Measurements from ENCODE around the gene CPA1. TPM values are rescaled to one million over a fixed set of nuclear protein-coding genes. Genes with fewer than 3 reads are reported as not detected.

Gene CPA1
- total and polyA plus RNA-seq, 7 experiments from 2014 or later, result not detected

GRCh38 chr7:130393101-130393561 lies 12.8 kb downstream of the CPA1 start:
- H3K36me3 Mint-ChIP-seq, result peaks cover 0 to 11% (median 5%) of the 10 kb centered on the region in 5 donors
- no peak for DNase-seq
- ChIA-PET POLR2A (interaction anchor here (1.4 kb wide), 1 partner anchor 25 kb away, joined by 6 read pairs; no protein-coding TSS in a partner anchor), CTCF (interaction anchor here (0.7 to 1.3 kb wide), 2 partner anchors 47 to 70 kb away, joined by 3 to 4 read pairs; no protein-coding TSS in a partner anchor)
- H3K4me3 Mint-ChIP-seq, result peak overlapping the region in 5 of 10 donors; percentile 13 to 84 (median 76)
- Histone ChIP-seq H3K4me3 (ENCODE audit: low read length) (no peak overlapping the region), H3K27ac (ENCODE audit: low read depth, low read length) (no peak overlapping the region), H3K4me1 (ENCODE audit: control insufficient read depth in 2 of 2, insufficient read depth in 2 of 2, low read length in 2 of 2) (peaks cover 0 to 14% of the 10 kb centered on the region in 2 donors), H3K27me3 (ENCODE audit: control insufficient read depth in 2 of 2, insufficient read depth in 2 of 2, low read length in 2 of 2) (no peaks in the 10 kb centered on the region), H3K9me3 (ENCODE audit: control insufficient read depth in 2 of 3, low read length in 3 of 3) (no peaks in the 10 kb centered on the region), H3K36me3 (ENCODE audit: control insufficient read depth in 2 of 3, insufficient read depth in 3 of 3, low read length in 3 of 3) (peaks cover 0 to 3% (median 0%) of the 10 kb centered on the region in 3 experiments)
- H3K27ac Mint-ChIP-seq, result peak overlapping the region in 7 of 9 donors; percentile 14 to 93 (median 88)
- intact Hi-C loops (cut with micrococcal nuclease), result loop anchor here in 1 of 2 donors (5.0 kb wide), 2 partner anchors 146 to 186 kb away; partner anchors contain the start of genes SSMEM1 and TMEM209
- no peak for ATAC-seq
- peaks cover 19 to 40% (median 34%) of the 10 kb centered on the region in 7 donors for H3K4me1 Mint-ChIP-seq
- peaks cover 0 to 2% (median 0%) of the 10 kb centered on the region in 11 donors for H3K9me3 Mint-ChIP-seq
- no peaks in the 10 kb centered on the region for H3K27me3 Mint-ChIP-seq

GRCh38 chr7:130393841-130394411 lies 13.6 kb downstream of the CPA1 start:
- peaks cover 0 to 14% of the 10 kb centered on the region in 2 donors for H3K4me1 ChIP-seq (ENCODE audit: control insufficient read depth in 2 of 2, insufficient read depth in 2 of 2, low read length in 2 of 2)
- H3K4me3 Mint-ChIP-seq, result peak overlapping the region; percentile 69 to 86 (median 78)
- no peaks in the 10 kb centered on the region for H3K9me3 ChIP-seq (ENCODE audit: control insufficient read depth in 2 of 3, low read length in 3 of 3)
- peaks cover 0 to 19% (median 9%) of the 10 kb centered on the region in 5 donors for H3K36me3 Mint-ChIP-seq
- no peaks in the 10 kb centered on the region for H3K27me3 ChIP-seq (ENCODE audit: control insufficient read depth in 2 of 2, insufficient read depth in 2 of 2, low read length in 2 of 2)
- CTCF ChIA-PET, result interaction anchor here (0.8 to 1.2 kb wide), 7 partner anchors 9 to 157 kb away, joined by 3 to 5 read pairs (median 3); no protein-coding TSS in a partner anchor
- POLR2A ChIA-PET, result interaction anchor here (0.6 to 1.3 kb wide), 14 partner anchors 14 to 959 kb away, joined by 3 to 14 read pairs (median 4); partner anchors contain the start of genes CEP41 and STRIP2
- intact Hi-C loops (cut with micrococcal nuclease), result loop anchor here in 1 of 2 donors (1.0 to 5.0 kb wide), 8 partner anchors 25 to 187 kb away; partner anchors contain the start of genes CEP41, SSMEM1 and TMEM209
- no peaks in the 10 kb centered on the region for H3K9me3 Mint-ChIP-seq
- H3K27ac Mint-ChIP-seq, result peak overlapping the region; percentile 64 to 93 (median 88)
- ATAC-seq (peak; percentile 14), DNase-seq (no peak)
- no peaks in the 10 kb centered on the region for H3K27me3 Mint-ChIP-seq
- peaks cover 20 to 38% (median 34%) of the 10 kb centered on the region in 7 donors for H3K4me1 Mint-ChIP-seq
- peak overlapping the region; percentile 49 for H3K27ac ChIP-seq (ENCODE audit: low read depth, low read length)
- peaks cover 0 to 3% (median 0%) of the 10 kb centered on the region in 3 experiments for H3K36me3 ChIP-seq (ENCODE audit: control insufficient read depth in 2 of 3, insufficient read depth in 3 of 3, low read length in 3 of 3)
- H3K4me3 ChIP-seq (ENCODE audit: low read length), result peak overlapping the region; percentile 1

GRCh38 chr7:130394421-130395195 lies 14.3 kb downstream of the CPA1 start:
- Mint-ChIP-seq H3K4me1 (peaks cover 20 to 38% (median 34%) of the 10 kb centered on the region in 7 donors), H3K4me3 (peak overlapping the region; percentile 69 to 86 (median 78)), H3K36me3 (peaks cover 0 to 23% (median 13%) of the 10 kb centered on the region in 5 donors), H3K9me3 (no peaks in the 10 kb centered on the region), H3K27ac (peak overlapping the region; percentile 64 to 93 (median 88)), H3K27me3 (no peaks in the 10 kb centered on the region)
- Histone ChIP-seq H3K9me3 (ENCODE audit: control insufficient read depth in 2 of 3, low read length in 3 of 3) (no peaks in the 10 kb centered on the region), H3K36me3 (ENCODE audit: control insufficient read depth in 2 of 3, insufficient read depth in 3 of 3, low read length in 3 of 3) (peaks cover 0 to 3% (median 0%) of the 10 kb centered on the region in 3 experiments), H3K4me3 (ENCODE audit: low read length) (peak overlapping the region; percentile 1), H3K4me1 (ENCODE audit: control insufficient read depth in 2 of 2, insufficient read depth in 2 of 2, low read length in 2 of 2) (peaks cover 0 to 14% of the 10 kb centered on the region in 2 donors), H3K27me3 (ENCODE audit: control insufficient read depth in 2 of 2, insufficient read depth in 2 of 2, low read length in 2 of 2) (no peaks in the 10 kb centered on the region), H3K27ac (ENCODE audit: low read depth, low read length) (peak overlapping the region; percentile 49)
- CTCF ChIA-PET, result interaction anchor here (0.8 to 1.2 kb wide), 7 partner anchors 9 to 156 kb away, joined by 3 to 5 read pairs (median 3); no protein-coding TSS in a partner anchor
- ATAC-seq (peak; percentile 94), DNase-seq (peak in 7 of 9 donors; percentile 34 to 65 (median 58))
- POLR2A ChIA-PET, result interaction anchor here (0.6 to 1.3 kb wide), 14 partner anchors 13 to 960 kb away, joined by 3 to 14 read pairs (median 4); partner anchors contain the start of genes CEP41 and STRIP2
- intact Hi-C loops (cut with micrococcal nuclease), result loop anchor here in 1 of 2 donors (1.0 to 5.0 kb wide), 8 partner anchors 25 to 187 kb away; partner anchors contain the start of genes CEP41, SSMEM1 and TMEM209

GRCh38 chr7:130395421-130395820 lies 15.1 kb downstream of the CPA1 start:
- DNase-seq (no peak), ATAC-seq (no peak)
- H3K4me1 Mint-ChIP-seq, result peaks cover 20 to 38% (median 34%) of the 10 kb centered on the region in 7 donors
- H3K4me1 ChIP-seq (ENCODE audit: control insufficient read depth in 2 of 2, insufficient read depth in 2 of 2, low read length in 2 of 2), result peaks cover 0 to 14% of the 10 kb centered on the region in 2 donors
- peak overlapping the region in 6 of 9 donors; percentile 49 to 93 (median 84) for H3K27ac Mint-ChIP-seq
- H3K9me3 ChIP-seq (ENCODE audit: control insufficient read depth in 2 of 3, low read length in 3 of 3), result no peaks in the 10 kb centered on the region
- peaks cover 0 to 31% (median 17%) of the 10 kb centered on the region in 5 donors for H3K36me3 Mint-ChIP-seq
- intact Hi-C loops (cut with micrococcal nuclease), result loop anchor here in 1 of 2 donors (2.0 kb wide), 3 partner anchors 27 to 69 kb away; no protein-coding TSS in a partner anchor
- CTCF ChIA-PET, result no interaction called here
- no peaks in the 10 kb centered on the region for H3K9me3 Mint-ChIP-seq
- H3K4me3 ChIP-seq (ENCODE audit: low read length), result no peak overlapping the region
- H3K27me3 Mint-ChIP-seq, result no peaks in the 10 kb centered on the region
- no peaks in the 10 kb centered on the region for H3K27me3 ChIP-seq (ENCODE audit: control insufficient read depth in 2 of 2, insufficient read depth in 2 of 2, low read length in 2 of 2)
- peak overlapping the region in 5 of 10 donors; percentile 5 to 81 (median 75) for H3K4me3 Mint-ChIP-seq
- POLR2A ChIA-PET, result no interaction called here
- H3K36me3 ChIP-seq (ENCODE audit: control insufficient read depth in 2 of 3, insufficient read depth in 3 of 3, low read length in 3 of 3), result peaks cover 0 to 5% (median 0%) of the 10 kb centered on the region in 3 experiments
- no peak overlapping the region for H3K27ac ChIP-seq (ENCODE audit: low read depth, low read length)

DNA sequence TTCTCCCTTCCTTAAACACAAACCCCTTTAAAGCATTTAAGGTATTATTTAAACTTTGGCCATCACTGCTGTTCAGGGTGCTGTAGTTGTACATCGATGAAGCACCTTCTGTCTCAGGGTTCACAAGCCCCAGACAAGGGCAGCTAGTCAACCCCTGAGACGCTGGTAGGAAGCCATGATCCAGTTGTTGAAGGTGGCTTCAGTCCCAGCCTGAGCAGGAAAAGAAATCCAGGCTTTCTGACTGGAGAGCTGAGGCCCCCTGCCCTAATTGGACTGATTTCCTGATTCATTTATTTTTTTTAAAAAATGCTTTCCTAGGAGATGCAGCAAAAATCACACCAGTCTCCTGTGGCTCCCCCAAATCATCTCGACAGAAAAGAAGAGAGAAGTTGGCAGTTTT lies 15.8 kb downstream of the CPA1 start:
- intact Hi-C loops (cut with micrococcal nuclease), result no loop called here
- no peaks in the 10 kb centered on the region for H3K27me3 Mint-ChIP-seq
- H3K27ac Mint-ChIP-seq, result peak overlapping the region in 6 of 9 donors; percentile 3 to 78 (median 48)
- no peak for ATAC-seq
- Histone ChIP-seq H3K27me3 (ENCODE audit: control insufficient read depth in 2 of 2, insufficient read depth in 2 of 2, low read length in 2 of 2) (no peaks in the 10 kb centered on the region), H3K4me1 (ENCODE audit: control insufficient read depth in 2 of 2, insufficient read depth in 2 of 2, low read length in 2 of 2) (peaks cover 0 to 14% of the 10 kb centered on the region in 2 donors), H3K36me3 (ENCODE audit: control insufficient read depth in 2 of 3, insufficient read depth in 3 of 3, low read length in 3 of 3) (peaks cover 0 to 9% (median 0%) of the 10 kb centered on the region in 3 experiments), H3K27ac (ENCODE audit: low read depth, low read length) (no peak overlapping the region), H3K9me3 (ENCODE audit: control insufficient read depth in 2 of 3, low read length in 3 of 3) (no peaks in the 10 kb centered on the region), H3K4me3 (ENCODE audit: low read length) (no peak overlapping the region)
- peaks cover 20 to 38% (median 34%) of the 10 kb centered on the region in 7 donors for H3K4me1 Mint-ChIP-seq
- peak overlapping the region in 4 of 10 donors; percentile 4 to 47 (median 24) for H3K4me3 Mint-ChIP-seq
- POLR2A ChIA-PET, result interaction anchor here (1.1 kb wide), 1 partner anchor 16 kb away, joined by 4 read pairs; no protein-coding TSS in a partner anchor
- CTCF ChIA-PET, result no interaction called here
- H3K36me3 Mint-ChIP-seq, result peaks cover 0 to 38% (median 19%) of the 10 kb centered on the region in 5 donors
- H3K9me3 Mint-ChIP-seq, result no peaks in the 10 kb centered on the region
- no peak for DNase-seq
